HCT116 (cell line): Measurements from ENCODE around the gene SOS1. TPM values are rescaled to one million over a fixed set of nuclear protein-coding genes. Genes with fewer than 3 reads are reported as not detected.

Source experiments
- ATAC-seq: fragments of 200-7000 bp; cut with Tn5 transposase; 2 replicates; pipeline ENCODE4 v1.9.1; 2020; ENCODE audit warnings: mild to moderate bottlenecking, moderate library complexity
- BruUV-seq: library from RNA; stranded (reverse); fragments of 400-500 nt; replicated peaks from 2 replicates; lab custom pipeline; 2021; lab: Mats Ljungman, UMichigan
- CTCF ChIA-PET: fragments of 300-600 bp; sonication (Branson Sonifier 250); formaldehyde crosslinking; loops from one replicate; lab custom pipeline; 2021; ENCODE audit warnings: antibody characterized with exemption; lab: Charles Lee
- POLR2A ChIA-PET: fragments of 300-600, 350-600 bp; sonication (Branson Sonifier 250); formaldehyde crosslinking; loops from one replicate; lab custom pipeline; 2021; ENCODE audit warnings: antibody characterized with exemption; lab: Charles Lee
- RAD21 ChIA-PET, 2 experiments: fragments of 300-600 bp; sonication (Branson Sonifier 250); formaldehyde crosslinking; loops; one replicate each; lab custom pipeline; 2023; ENCODE audit warnings: low total read pairs in 2 of 2; ENCODE audit not compliant: uncharacterized antibody in 2 of 2, unreplicated experiment in 2 of 2, low non-redundant PET in 1 of 2; lab: Charles Lee
- DNase-seq: peaks from one replicate; pipeline ENCODE4 v3.0.0-alpha.2; 2010; ENCODE audit warnings: low read depth, low spot score
- H2AFZ ChIP-seq: fragments of 200-600 bp; shearing (Covaris generic), sonication (generic); 2 replicates; pipeline ENCODE4 v1.6.1; 2017; ENCODE audit warnings: low read depth, mixed run types, mixed read lengths, antibody characterized with exemption, low read length; ENCODE audit not compliant: poor library complexity, severe bottlenecking
- H3K27ac ChIP-seq: 2 replicates; pipeline ENCODE4 v1.5.1; 2012; ENCODE audit warnings: low read depth, low read length
- H3K27me3 ChIP-seq: fragments of 200-600 bp; sonication (generic); 2 replicates; pipeline ENCODE4 v1.6.1; 2016; ENCODE audit warnings: mixed run types, low read length, mixed read lengths; ENCODE audit not compliant: insufficient read depth
- H3K36me3 ChIP-seq, 2 experiments: fragments of 200-500 bp in 1 of 2; fragments of 200-600 bp in 1 of 2; sonication (Bioruptor generic) in 1 of 2; sonication (generic) in 1 of 2; 2 replicates each; pipeline versions ENCODE4 v1.5.1 to v1.6.1; 2014 to 2016; ENCODE audit warnings: low read length in 2 of 2, inconsistent platforms in 1 of 2, mixed read lengths in 1 of 2, mixed run types in 1 of 2; ENCODE audit not compliant: insufficient read depth in 2 of 2, control insufficient read depth in 1 of 2
- H3K4me1 ChIP-seq, 2 experiments: fragments of 200-600 bp in 1 of 2; sonication (generic) in 1 of 2; 2 replicates each; pipeline versions ENCODE4 v1.5.1 to v1.6.1; 2012 to 2017; ENCODE audit warnings: low read length in 2 of 2, inconsistent platforms in 1 of 2, mild to moderate bottlenecking in 1 of 2, mixed read lengths in 1 of 2, mixed run types in 1 of 2, moderate library complexity in 1 of 2; ENCODE audit not compliant: insufficient read depth in 2 of 2, control insufficient read depth in 1 of 2
- H3K4me2 ChIP-seq: fragments of 200-600 bp; sonication (generic); 2 replicates; pipeline ENCODE4 v1.6.1; 2017; ENCODE audit warnings: mixed run types, low read length, mixed read lengths
- H3K4me3 ChIP-seq, 2 experiments: fragments of 200-600 bp in 1 of 2; sonication (generic) in 1 of 2; replicated peaks in 1 of 2; 2 replicates each; pipeline ENCODE4 v1.5.1; 2011 to 2016; ENCODE audit warnings: low read length in 2 of 2, control low read depth in 1 of 2, low read depth in 1 of 2, mild to moderate bottlenecking in 1 of 2, mixed read lengths in 1 of 2, mixed run types in 1 of 2
- H3K79me2 ChIP-seq: fragments of 200-600 bp; sonication (generic); 2 replicates; pipeline ENCODE4 v1.6.1; 2017; ENCODE audit warnings: mild to moderate bottlenecking, mixed run types, low read length, moderate library complexity, mixed read lengths; ENCODE audit not compliant: insufficient read depth
- H3K9ac ChIP-seq: fragments of 200-600 bp; sonication (generic); 2 replicates; pipeline ENCODE4 v1.6.1; 2016; ENCODE audit warnings: low read length, mixed read lengths
- H3K9me2 ChIP-seq: fragments of 200-600 bp; sonication (generic), shearing (Covaris generic); 2 replicates; pipeline ENCODE4 v1.6.1; 2017; ENCODE audit warnings: mixed run types, mild to moderate bottlenecking, moderate library complexity; ENCODE audit not compliant: insufficient read depth
- H3K9me3 ChIP-seq, 2 experiments: fragments of 200-500 bp in 1 of 2; fragments of 200-600 bp in 1 of 2; sonication (Bioruptor generic) in 1 of 2; sonication (generic) in 1 of 2; 2 replicates each; pipeline ENCODE4 v1.6.1; 2014 to 2017; ENCODE audit warnings: low read length in 2 of 2, mixed read lengths in 2 of 2, inconsistent platforms in 1 of 2, low read depth in 1 of 2, mild to moderate bottlenecking in 1 of 2, mixed run types in 1 of 2, moderate library complexity in 1 of 2; ENCODE audit not compliant: control insufficient read depth in 1 of 2, insufficient read depth in 1 of 2
- H4K20me1 ChIP-seq: fragments of 200-600 bp; sonication (generic), shearing (Covaris generic); 2 replicates; pipeline ENCODE4 v1.6.1; 2017; ENCODE audit warnings: mixed run types, mild to moderate bottlenecking, moderate library complexity; ENCODE audit not compliant: insufficient read depth
- CBX3 ChIP-seq: IDR thresholded peaks from 2 replicates; pipeline ENCODE4 v1.6.1; 2012; ENCODE audit warnings: low read depth
- CEBPB ChIP-seq: IDR thresholded peaks from 2 replicates; pipeline ENCODE4 v1.6.1; 2012; ENCODE audit warnings: low read depth
- CTCF ChIP-seq, 3 experiments: fragments of 200-600 bp in 1 of 3; sonication (generic) in 1 of 3; IDR thresholded peaks in 2 of 3; conservative IDR thresholded peaks in 1 of 3; 2 replicates each; pipeline ENCODE4 v1.5.1; 2012 to 2017; ENCODE audit warnings: low read depth in 2 of 3, low read length in 2 of 3, antibody characterized with exemption in 1 of 3, borderline replicate concordance in 1 of 3, control low read depth in 1 of 3, mild to moderate bottlenecking in 1 of 3, mixed read lengths in 1 of 3, mixed run types in 1 of 3, moderate library complexity in 1 of 3; ENCODE audit not compliant: insufficient read depth in 1 of 3
- EGR1 ChIP-seq: IDR thresholded peaks from 2 replicates; pipeline ENCODE4 v1.6.1; 2012; ENCODE audit warnings: low read depth
- ELF1 ChIP-seq: IDR thresholded peaks from 2 replicates; pipeline ENCODE4 v1.6.1; 2012; ENCODE audit warnings: low read depth, borderline replicate concordance
- EZH2phosphoT487 ChIP-seq: fragments of 200-600 bp; IDR thresholded peaks from 2 replicates; pipeline ENCODE4 v1.6.1; 2018; ENCODE audit warnings: antibody characterized with exemption, borderline replicate concordance
- FOSL1 ChIP-seq: IDR thresholded peaks from 2 replicates; pipeline ENCODE4 v1.6.1; 2012; ENCODE audit warnings: low read depth
- JUND ChIP-seq: IDR thresholded peaks from 2 replicates; pipeline ENCODE4 v1.6.1; 2012
- POLR2A ChIP-seq: IDR thresholded peaks from 2 replicates; pipeline ENCODE4 v1.7.0; 2011; ENCODE audit warnings: borderline replicate concordance; ENCODE audit not compliant: insufficient read depth, insufficient read length; ENCODE audit errors: extremely low read depth
- POLR2AphosphoS5 ChIP-seq: IDR thresholded peaks from 2 replicates; pipeline ENCODE4 v1.6.1; 2011; ENCODE audit warnings: mild to moderate bottlenecking, low read depth, low read length, moderate library complexity
- RAD21 ChIP-seq: IDR thresholded peaks from 2 replicates; pipeline ENCODE4 v1.6.1; 2012; ENCODE audit warnings: low read depth, mild to moderate bottlenecking
- SIN3A ChIP-seq: IDR thresholded peaks from 2 replicates; pipeline ENCODE4 v1.6.1; 2012; ENCODE audit warnings: low read depth
- SP1 ChIP-seq: IDR thresholded peaks from 2 replicates; pipeline ENCODE4 v1.6.1; 2012; ENCODE audit warnings: low read depth
- TCF7L2 ChIP-seq: IDR thresholded peaks from 2 replicates; pipeline ENCODE4 v1.7.0; 2011; ENCODE audit warnings: borderline replicate concordance, inconsistent platforms; ENCODE audit not compliant: insufficient read depth, insufficient read length; ENCODE audit errors: extremely low read depth
- ZBTB33 ChIP-seq: IDR thresholded peaks from 2 replicates; pipeline ENCODE4 v1.6.1; 2011; ENCODE audit warnings: mild to moderate bottlenecking, low read length, moderate library complexity; ENCODE audit not compliant: insufficient replicate concordance; ENCODE audit errors: extremely low read depth
- ZNF274 ChIP-seq: fragments of 200-500 bp; sonication (Bioruptor generic); IDR thresholded peaks from 2 replicates; pipeline ENCODE4 v1.6.1; 2014; ENCODE audit warnings: mild to moderate bottlenecking, low read depth, low read length, inconsistent platforms
- intact Hi-C: fragments of 100-400 bp; cut with micrococcal nuclease; formaldehyde crosslinking; loops from 2 replicates; pipeline ENCODE4 v1.10.0; 2022
- total RNA-seq: library from RNA; stranded (reverse); gene quantifications from one replicate; pipeline ENCODE4 v1.2.1, GENCODE V29; 2021; ENCODE audit not compliant: unreplicated experiment
- TF ChIP-seq, protein P1 (sequence below): IDR thresholded peaks from 2 replicates; pipeline ENCODE4 v1.6.1; 2012
- TF ChIP-seq, protein P2 (sequence below): IDR thresholded peaks from 2 replicates; pipeline ENCODE4 v1.6.1; 2012; ENCODE audit warnings: low read depth
- TF ChIP-seq, protein P3 (sequence below): IDR thresholded peaks from 2 replicates; pipeline ENCODE4 v1.6.1; 2012

Gene SOS1
- total RNA-seq, 1 experiment from 2014 or later: 19.4 TPM

- no peaks in the 10 kb centered on the region for H3K27me3 ChIP-seq
- H3K9ac ChIP-seq: no peak overlapping the region
- CTCF ChIA-PET: no interaction called here
- ATAC-seq: no peak
- H3K9me3 ChIP-seq: no peaks in the 10 kb centered on the region
- intact Hi-C loops: no loop called here
- RAD21 ChIA-PET: no interaction called here
- no peak overlapping the region for H3K27ac ChIP-seq
- TF ChIP-seq CBX3 (no peak), SP1 (no peak), JUND (no peak), POLR2A (no peak), CTCF (IDR thresholded peaks at IDR 0.05 in 2 of 3, conservative IDR thresholded peaks at IDR 0.05 in 1 of 3; ENCODE audit: borderline replicate concordance in 1 of 3, insufficient read depth in 1 of 3, low read depth in 2 of 3, low read length in 2 of 3) (no peak), CEBPB (no peak), FOSL1 (no peak), EGR1 (no peak), EZH2phosphoT487 (no peak), RAD21 (no peak), POLR2AphosphoS5 (no peak), ZBTB33 (no peak), ELF1 (no peak), TCF7L2 (no peak), SIN3A (no peak), ZNF274 (no peak)
- TF ChIP-seq, protein P1, sequence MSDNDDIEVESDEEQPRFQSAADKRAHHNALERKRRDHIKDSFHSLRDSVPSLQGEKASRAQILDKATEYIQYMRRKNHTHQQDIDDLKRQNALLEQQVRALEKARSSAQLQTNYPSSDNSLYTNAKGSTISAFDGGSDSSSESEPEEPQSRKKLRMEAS: no peak
- TF ChIP-seq, protein P2, sequence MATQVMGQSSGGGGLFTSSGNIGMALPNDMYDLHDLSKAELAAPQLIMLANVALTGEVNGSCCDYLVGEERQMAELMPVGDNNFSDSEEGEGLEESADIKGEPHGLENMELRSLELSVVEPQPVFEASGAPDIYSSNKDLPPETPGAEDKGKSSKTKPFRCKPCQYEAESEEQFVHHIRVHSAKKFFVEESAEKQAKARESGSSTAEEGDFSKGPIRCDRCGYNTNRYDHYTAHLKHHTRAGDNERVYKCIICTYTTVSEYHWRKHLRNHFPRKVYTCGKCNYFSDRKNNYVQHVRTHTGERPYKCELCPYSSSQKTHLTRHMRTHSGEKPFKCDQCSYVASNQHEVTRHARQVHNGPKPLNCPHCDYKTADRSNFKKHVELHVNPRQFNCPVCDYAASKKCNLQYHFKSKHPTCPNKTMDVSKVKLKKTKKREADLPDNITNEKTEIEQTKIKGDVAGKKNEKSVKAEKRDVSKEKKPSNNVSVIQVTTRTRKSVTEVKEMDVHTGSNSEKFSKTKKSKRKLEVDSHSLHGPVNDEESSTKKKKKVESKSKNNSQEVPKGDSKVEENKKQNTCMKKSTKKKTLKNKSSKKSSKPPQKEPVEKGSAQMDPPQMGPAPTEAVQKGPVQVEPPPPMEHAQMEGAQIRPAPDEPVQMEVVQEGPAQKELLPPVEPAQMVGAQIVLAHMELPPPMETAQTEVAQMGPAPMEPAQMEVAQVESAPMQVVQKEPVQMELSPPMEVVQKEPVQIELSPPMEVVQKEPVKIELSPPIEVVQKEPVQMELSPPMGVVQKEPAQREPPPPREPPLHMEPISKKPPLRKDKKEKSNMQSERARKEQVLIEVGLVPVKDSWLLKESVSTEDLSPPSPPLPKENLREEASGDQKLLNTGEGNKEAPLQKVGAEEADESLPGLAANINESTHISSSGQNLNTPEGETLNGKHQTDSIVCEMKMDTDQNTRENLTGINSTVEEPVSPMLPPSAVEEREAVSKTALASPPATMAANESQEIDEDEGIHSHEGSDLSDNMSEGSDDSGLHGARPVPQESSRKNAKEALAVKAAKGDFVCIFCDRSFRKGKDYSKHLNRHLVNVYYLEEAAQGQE: no peak
- TF ChIP-seq, protein P3, sequence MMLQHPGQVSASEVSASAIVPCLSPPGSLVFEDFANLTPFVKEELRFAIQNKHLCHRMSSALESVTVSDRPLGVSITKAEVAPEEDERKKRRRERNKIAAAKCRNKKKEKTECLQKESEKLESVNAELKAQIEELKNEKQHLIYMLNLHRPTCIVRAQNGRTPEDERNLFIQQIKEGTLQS: no peak
- H3K79me2 ChIP-seq: no peaks in the 10 kb centered on the region
- no peak overlapping the region for H2AFZ ChIP-seq
- no peaks in the 10 kb centered on the region for H3K9me2 ChIP-seq
- no peak overlapping the region for H3K4me3 ChIP-seq
- BruUV-seq: no TSS peak
- no peak overlapping the region for H3K4me2 ChIP-seq
- POLR2A ChIA-PET: no interaction called here
- H4K20me1 ChIP-seq: no peaks in the 10 kb centered on the region
- no peaks in the 10 kb centered on the region for H3K36me3 ChIP-seq
- no peak for DNase-seq
- H3K4me1 ChIP-seq: no peaks in the 10 kb centered on the region
Observed at GRCh38 chr2:39152504-39152903, 31.7 kb upstream of the SOS1 start.
